Suppressor macrophage (primary cell): ENCODE measurements around the gene TLCD3A.
"Not testable (repeated sequence)": the region's sequence is repeated elsewhere in the genome, so short reads cannot be mapped to it uniquely, and the experiment has no call there.

Experiments used
- DNase-seq, 4 experiments: peaks; one replicate each; pipeline ENCODE4 v3.0.0-alpha.2; 2020 to 2022
- total RNA-seq, 17 experiments: gene quantifications; one replicate each; lab custom pipeline; 2026; ENCODE audit warnings: mixed read lengths in 6 of 17, inconsistent platforms in 3 of 17; lab: John Stamatoyannopoulos, UW

TLCD3A gene
- total RNA-seq = 1.8 to 10.9 (median 5.9) reads per million in 17 experiments

- peak; percentile 45 to 79 (median 62) for DNase-seq
Observed at GRCh38 chr17:732067-732901, at the start of gene TLCD3A. TSS of gene TLCD3A (plus strand) at chr17:732596. CDS start at chr17:732648, 52 bp downstream.

DNA sequence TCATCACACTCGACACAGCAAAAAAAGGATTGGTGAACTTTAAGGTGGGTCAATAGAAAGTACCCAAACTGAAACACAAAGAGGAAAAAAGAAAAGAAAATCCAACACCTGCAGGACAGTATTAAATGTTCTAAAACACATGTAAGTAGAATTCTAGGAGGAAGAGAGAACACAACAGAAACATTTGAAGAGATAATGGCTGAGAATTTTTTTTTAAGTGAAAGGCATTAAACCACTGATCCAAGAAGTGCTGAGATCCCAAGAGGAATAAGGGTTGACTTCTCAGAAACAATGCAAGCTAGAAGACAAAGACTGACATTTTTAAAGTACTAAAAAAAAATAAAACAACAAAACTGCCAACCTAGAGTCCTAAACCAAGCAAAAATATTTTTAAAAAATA is 49.4 kb upstream of the TLCD3A start:
- DNase-seq = no peak

DNA sequence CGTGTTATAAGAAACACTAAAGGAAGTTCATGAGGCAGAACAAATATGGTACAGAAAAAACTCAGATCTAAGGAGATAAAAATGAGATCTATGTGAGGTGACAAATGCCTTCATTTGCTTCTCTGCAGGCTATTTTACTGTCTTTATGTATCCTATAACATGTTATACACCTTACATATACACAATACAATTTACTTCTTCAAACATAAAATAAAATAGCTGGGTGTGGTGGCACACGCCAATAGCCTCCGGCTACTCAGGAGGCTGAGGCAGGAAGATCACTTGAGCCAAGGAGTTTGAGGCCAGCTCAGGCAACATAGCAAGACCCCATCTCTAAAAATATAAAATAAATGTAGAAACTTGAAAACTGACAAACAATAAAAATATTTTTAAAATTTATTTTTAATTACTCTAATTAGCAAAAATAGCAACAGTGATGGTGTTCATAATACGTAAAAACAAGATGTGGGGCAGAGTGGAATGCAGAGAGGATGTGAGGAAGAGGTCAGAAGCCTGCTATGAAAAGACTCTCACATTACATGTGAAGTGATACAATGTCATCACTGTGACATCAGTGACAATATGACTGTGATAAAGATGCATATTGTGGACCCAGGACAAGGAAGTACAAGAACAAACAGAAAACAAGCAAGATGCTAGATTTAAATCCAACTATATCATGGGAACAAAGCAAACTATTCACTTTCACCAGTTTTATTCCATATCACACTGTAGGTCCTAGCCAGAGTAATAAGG is 48.7 kb upstream of the TLCD3A start:
- no peak for DNase-seq

- DNase-seq = no peak
Observed at GRCh38 chr17:685006-685405, 47.4 kb upstream of the TLCD3A start.

DNA sequence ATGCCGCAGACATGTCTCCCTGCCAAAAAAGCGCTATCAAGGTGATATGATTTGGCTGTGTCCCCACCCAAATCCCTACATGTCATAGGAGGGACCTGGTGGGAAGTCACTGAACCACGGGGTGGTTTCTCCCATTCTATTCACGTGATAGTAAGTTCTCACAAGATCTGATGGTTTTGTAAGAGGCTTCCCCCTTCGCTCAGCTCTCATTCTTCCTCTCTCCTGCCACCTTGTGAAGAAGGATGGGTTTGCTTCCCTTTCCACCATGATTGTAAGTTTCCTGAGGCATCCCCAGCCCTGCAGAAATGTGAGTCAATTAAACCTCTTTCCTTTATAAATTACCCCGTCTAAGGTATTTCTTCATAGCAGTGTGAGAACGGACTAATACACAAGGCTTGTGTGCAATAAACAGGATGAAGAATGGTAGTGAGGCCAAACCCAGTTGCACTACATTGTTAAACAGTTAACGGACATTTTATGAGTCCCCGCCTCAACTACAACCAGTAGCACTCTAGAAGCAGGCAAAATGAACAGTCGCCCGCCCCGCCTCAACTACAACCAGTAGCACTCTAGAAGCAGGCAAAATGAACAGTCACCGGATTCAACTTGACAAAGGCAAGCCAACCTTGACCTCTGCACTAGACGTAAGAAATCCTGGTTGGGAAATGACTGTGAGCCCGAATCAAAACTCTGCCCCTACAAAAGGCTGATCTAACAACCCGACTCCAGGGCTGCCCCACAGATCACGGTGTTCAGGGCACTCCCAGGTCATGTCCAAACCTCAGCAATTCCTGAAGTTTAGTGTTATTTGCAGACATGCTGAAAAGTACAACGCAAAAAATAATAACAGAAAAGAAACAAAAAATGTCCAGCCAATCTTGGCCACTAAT is 44.1 kb upstream of the TLCD3A start:
- DNase-seq = peak; percentile 14 to 54 (median 40)

DNA sequence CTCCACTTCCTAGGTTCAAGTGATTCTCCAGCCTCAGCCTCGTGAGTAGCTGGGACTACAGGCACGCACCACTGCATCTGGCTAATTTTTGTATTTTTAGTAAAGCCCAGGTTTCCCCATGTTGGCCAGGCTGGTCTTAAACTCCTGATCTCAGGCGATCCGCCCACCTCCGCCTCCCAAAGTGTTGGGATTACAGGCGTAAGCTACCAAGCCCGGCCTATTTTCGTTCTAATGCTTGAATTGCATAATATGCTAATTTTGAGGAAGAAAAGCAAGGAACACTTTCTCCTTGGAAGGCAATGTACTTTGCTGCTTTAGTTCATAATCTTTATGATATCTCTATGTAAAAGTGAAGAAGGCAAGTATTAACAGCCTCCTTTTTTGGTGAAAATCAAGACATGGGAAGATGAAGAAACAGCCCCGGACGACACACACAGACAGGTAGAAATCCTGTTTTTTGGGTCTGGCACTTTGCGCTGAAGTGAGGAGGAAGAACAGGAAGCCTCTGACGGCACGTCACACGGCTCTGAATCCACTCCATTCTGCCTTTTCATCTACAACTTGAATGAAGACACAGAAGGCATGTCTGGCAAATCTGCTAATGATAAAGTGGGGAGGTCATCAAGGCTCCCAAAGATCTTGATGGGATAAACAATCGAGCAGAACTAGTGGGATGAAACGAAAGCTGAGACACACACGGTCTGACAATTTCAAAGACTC is 42.7 kb upstream of the TLCD3A start:
- DNase-seq = peak; percentile 66 to 84 (median 79)

DNA sequence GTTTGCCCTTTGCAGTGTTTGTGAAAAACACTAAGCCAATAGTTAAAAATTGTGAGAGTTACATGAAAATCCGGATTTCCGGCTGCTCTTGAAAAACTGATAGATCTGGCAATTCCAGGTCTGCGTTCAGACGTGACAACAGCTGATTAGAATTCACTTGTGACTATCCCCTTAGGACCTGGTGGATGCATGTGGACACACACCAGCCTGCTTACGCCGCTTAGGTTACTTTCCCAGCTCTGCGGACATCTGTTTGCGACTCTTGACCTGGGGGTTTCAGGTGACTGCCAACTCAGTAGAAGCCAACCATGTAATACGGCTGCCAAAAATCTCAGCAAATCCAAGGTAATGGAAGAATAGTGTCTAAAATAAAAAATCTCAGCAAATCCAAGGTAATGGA is 42.0 kb upstream of the TLCD3A start:
- DNase-seq = no peak

DNA sequence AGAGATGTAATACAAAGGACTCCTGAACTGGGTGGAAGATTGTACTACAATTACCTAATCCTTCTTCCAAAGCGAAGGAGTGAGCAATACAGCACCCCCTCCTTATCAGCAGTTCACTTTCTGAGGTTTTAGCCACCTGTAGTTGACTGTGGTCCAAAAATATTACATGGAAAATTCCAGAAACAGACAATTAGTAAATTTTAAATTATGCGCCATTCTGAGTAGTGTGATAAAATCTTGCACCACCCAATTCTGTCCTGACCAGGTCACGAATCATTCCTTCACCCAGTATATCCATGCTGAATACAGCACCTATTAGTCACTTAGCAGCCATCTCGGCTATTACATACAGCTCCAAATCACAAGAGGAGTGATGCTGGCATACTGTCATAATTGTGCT is 41.0 kb upstream of the TLCD3A start:
- DNase-seq = no peak

- no peak for DNase-seq
Observed at GRCh38 chr17:692116-692515, 40.3 kb upstream of the TLCD3A start.

DNA sequence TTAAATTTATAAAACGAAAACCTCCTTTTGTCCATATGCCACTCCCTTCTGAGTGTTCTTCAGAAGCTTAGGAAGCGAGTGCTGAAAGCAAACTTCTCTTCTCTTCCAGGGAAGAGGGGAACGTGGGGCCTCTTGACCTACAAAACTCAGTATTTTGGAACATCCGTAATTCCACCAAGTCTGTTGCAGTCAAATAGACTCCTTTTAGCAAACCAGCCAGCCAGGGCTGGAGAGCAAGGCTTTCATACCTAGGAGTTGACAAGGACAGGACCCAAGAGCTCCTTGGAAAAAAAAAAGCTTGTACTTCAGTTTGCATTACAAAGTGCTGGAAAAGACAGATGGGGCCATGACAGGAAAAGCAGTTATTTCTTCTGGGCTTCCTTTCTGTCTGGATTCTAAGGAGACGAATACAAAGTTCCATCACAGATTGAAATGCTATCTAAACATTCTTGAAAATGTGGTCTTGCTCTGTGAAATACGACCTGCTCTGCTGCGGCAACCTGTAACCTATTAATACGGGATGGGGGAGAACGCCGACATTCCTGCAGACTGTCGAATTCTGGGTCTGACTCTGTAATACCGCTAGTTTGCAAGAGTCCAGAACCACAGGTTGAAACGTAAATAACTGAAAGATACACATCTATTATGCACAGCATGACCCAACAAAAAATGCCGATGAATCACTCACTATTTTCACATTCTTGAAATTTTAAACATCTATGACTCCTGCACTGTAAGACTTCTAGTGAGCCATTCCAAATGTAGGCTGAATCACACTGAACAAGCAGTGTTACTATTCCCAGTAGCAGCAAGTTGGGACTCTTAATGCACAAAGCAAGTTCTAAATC is 38.4 kb upstream of the TLCD3A start:
- no peak for DNase-seq

- no peak for DNase-seq
Observed at GRCh38 chr17:696369-696768, 36.0 kb upstream of the TLCD3A start.

DNA sequence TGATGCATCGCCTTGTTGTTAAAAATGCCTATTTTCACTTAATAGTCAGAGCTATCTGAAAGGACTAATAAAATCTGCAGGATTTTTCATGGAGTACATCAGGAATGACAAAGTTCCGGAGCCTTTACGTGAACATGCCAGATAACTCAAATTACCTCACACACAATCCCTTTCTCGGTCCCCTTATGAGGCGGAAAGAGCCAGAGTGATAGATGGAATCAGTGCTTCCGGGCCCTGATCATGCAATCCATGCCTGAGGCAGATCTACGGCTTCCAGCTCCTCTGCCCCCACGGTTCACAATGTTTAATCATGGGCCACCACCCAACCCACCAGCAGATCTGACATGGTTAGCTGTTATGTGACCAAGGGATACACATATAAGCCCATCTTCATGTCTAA is 34.7 kb upstream of the TLCD3A start:
- no peak for DNase-seq

DNA sequence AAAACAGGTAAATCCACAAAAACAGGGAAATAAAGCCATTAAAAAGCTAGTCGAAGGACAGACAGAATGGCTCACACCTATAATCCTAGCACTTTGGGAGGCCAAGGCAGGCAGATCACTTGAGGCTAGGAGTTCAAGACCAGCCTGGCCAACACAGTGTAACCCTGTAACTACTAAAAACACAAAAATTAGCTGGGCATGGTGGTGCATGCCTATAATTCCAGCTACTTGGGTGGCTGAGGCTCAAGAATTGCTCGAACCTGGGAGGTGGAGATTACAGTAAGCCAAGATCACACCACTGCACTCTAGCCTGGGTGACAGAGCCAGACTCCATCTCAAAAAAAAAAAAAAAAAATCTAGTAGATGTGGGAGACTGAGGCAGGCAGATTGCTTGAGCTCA is 34.3 kb upstream of the TLCD3A start:
- not testable (repeated sequence) for DNase-seq

- peak in 3 of 4 experiments; percentile 21 to 64 (median 54) for DNase-seq
Observed at GRCh38 chr17:699345-699744, 33.1 kb upstream of the TLCD3A start.

DNA sequence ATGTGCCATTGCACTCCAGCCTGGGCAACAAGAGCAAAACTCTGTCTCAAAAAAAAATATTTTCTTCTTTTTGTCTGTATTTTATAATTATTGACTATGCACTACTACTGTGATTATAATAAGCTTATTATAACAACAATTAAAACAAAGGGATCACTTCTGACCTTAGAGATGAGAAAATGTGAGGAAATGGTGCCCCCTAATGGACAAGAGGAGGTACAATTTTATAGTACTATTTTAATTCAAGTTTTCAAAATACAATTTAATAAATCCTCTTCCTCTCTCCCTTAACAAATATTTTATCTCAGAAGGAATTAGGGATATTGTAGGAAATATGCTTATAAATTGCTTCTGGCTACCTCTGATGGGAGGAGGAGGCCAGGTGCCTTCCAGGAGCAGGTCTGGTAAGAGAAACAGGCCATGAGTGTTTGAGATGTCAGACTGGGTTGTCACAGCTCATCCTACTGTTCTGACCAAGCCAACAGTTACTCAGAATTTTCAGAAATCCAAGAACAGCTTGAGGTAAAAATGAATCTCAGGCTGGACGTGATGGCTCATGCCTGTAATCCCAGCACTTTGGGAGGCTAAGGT is 31.8 kb upstream of the TLCD3A start:
- DNase-seq = peak in 3 of 4 experiments; percentile 12 to 67 (median 47)

- DNase-seq = no peak
Observed at GRCh38 chr17:703081-703875, 29.1 kb upstream of the TLCD3A start.

GRCh38 chr17:704111-704864 is 28.1 kb upstream of the TLCD3A start:
- DNase-seq = no peak

DNA sequence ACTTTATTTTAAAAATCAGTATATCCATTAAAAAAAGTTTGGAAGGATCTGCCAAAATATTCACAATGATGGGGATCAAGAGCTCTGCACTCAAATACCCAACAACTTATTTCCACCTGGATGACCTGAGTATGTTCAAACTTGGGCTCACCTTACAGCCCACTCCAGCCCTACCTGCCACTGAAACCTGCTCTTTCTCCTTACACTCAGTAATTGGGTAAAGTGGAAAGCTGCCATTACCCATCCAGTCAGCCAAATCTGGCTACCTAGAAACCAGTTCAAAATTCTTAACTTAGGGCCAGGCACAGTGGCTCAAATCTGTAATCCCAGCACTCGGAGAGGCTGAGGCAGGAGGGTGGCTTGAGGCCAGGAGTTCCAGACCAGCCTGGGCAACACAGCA is 27.4 kb upstream of the TLCD3A start:
- no peak for DNase-seq

DNA sequence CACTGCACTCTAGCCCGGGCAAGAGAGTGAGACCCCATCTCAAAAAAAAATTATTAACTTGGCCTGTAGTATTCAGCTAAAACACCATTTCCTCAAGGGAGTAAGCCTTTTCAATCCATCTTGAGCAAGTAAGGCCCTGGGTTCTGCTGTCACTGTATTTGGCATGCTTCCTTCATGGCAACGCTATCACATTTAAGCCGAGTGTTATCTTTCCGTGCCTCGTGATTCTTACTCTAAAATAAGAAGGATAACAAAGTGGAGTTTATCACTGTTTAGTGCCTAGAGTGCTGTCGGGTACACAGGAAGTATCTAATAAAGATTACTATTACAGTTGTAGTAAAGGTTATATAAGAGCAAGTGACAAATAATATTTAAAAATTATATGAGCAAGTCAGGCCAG is 26.5 kb upstream of the TLCD3A start:
- no peak for DNase-seq
